NB4 (cell line): ENCODE data around the gene ABCD1.

Experiments used
- CTCF ChIP-seq: IDR thresholded peaks from one replicate; pipeline ENCODE4 v1.5.1; 2012; ENCODE audit warnings: low read depth, low read length
- MAX ChIP-seq: IDR thresholded peaks from 2 replicates; pipeline ENCODE4 v1.6.1; 2011; ENCODE audit warnings: low read depth, low read length
- MYC ChIP-seq: IDR thresholded peaks from 2 replicates; pipeline ENCODE4 v1.6.1; 2011; ENCODE audit warnings: low read depth, low read length
- POLR2A ChIP-seq: IDR thresholded peaks from 2 replicates; pipeline ENCODE4 v1.6.1; 2011; ENCODE audit warnings: mild to moderate bottlenecking; ENCODE audit not compliant: insufficient read length; ENCODE audit errors: extremely low read depth

GRCh38 chrX:153775293-153776119, 50.9 kb downstream of the ABCD1 start:
- TF ChIP-seq CTCF (no peak), POLR2A (no peak), MYC (no peak), MAX (no peak)
